Coronary artery (tissue), 2 donors: Measurements from ENCODE around the gene PLEKHG4B.

ENCODE experiments used
- DNase-seq: peaks from one replicate; pipeline ENCODE4 v3.0.0-alpha.2; 2017; ENCODE audit warnings: low spot score
- H3K27ac ChIP-seq, 2 donors: fragments of 200-600 bp; sonication (generic); one replicate each; pipeline ENCODE4 v1.5.1; 2016 to 2019
- H3K4me3 ChIP-seq: fragments of 200-600 bp; sonication (generic); 2 replicates; pipeline ENCODE4 v1.5.1; 2016; ENCODE audit warnings: mild to moderate bottlenecking, moderate library complexity
- CTCF ChIP-seq: fragments of 200-600 bp; sonication (generic); IDR thresholded peaks from one replicate; pipeline ENCODE4 v1.5.1; 2019; ENCODE audit warnings: antibody characterized with exemption

PLEKHG4B gene

DNA sequence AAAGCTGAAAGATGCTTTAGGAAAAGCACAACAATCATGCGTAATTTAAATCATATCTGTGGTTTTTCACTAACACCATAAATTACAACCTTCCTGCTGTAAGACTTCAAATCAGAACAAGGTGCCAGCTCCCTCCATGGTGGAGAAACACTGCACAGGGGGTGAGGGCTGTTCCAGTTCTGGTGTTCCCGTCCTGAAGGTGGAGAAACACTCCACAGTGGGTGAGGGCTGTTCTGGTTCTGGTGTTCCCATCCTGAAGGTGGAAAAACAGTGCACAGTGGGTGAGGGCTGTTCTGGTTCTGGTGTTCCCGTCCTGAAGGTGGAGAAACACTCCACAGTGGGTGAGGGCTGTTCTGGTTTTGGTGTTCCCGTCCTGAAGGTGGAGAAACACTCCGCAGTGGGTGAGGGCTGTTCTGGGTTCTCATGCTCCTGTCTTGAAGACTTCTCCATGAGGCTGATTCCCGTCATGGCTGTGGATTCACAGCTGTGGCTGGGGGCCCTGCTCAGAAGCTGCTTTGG is 12.9 kb downstream of the PLEKHG4B start:
- Histone ChIP-seq H3K27ac (no peak overlapping the region), H3K4me3 (no peak overlapping the region)
- TF ChIP-seq CTCF, result no peak
- no peak for DNase-seq

DNA sequence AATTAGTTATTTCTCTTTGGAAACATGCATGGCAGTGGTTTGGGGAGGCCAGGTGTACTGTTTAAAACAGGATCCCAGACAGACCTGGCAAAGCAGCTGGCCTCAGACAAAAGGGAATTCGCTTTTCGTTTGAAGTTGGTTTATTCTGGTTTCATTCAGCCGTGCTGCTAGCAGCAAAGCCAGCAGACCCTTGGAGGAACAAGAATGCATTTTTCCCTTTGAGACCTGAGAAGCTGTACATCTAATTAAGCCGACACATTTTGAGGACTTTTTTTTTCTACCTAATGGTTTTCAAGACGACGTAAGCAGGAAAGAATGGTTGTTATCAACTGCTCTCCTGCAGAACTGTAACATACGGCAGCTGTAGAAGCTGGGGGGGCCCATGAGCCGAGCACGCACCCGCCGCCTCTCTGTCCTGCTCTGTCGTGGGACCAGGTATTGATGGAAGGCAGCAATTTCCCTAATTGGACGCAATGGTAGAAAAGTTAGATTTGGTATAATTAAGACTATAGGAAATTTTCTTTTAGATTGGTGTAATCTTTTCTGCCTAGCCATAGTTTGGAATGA is 13.6 kb downstream of the PLEKHG4B start:
- H3K4me3 ChIP-seq, result no peak overlapping the region
- DNase-seq, result no peak
- no peak overlapping the region for H3K27ac ChIP-seq

GRCh38 chr5:106587-106986 is 14.6 kb downstream of the PLEKHG4B start:
- no peak for TF ChIP-seq CTCF
- no peak for DNase-seq
- Histone ChIP-seq H3K27ac (no peak overlapping the region), H3K4me3 (no peak overlapping the region)

More for the DNA sequence above, 13.6 kb downstream of the PLEKHG4B start:
- TF ChIP-seq CTCF, result no peak

DNA sequence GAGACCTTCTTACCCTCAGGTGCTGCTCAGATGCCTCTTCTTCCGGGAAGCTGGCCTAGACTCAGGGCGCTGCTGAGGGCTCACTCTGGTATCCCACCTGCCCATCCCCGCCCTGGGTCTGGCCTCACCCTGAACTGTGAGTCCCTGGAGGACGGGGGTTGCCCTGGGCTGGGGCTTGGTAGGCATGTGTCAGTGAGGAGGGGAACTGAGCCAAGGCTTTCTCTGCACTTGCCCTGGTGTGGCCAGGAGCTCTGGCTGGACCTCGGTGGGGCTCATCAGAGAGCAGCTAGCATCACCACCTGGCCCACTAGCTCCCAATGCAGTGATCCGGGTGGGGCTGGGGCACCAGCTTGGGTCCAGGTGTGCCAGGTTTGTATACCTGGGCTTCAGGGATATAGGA is 15.6 kb downstream of the PLEKHG4B start:
- H3K4me3 ChIP-seq, result no peak overlapping the region
- H3K27ac ChIP-seq, result no peak overlapping the region
- no peak for DNase-seq
- TF ChIP-seq CTCF, result no peak

DNA sequence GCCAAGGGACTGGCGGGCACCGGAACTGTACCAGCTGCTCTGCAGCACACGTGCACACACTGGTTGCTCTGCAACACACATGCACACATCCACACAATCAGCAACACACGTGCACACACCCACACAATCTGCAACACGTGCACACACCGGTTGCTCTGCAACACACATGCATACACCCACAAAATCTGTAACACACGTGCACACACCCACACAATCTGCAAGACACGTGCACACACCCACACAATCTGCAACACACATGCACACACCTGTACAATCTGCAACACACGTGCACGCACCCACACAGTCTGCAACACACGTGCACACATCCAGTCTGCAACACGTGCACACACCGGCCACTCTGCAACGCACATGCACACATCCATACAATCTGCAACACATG is 17.9 kb downstream of the PLEKHG4B start:
- H3K27ac ChIP-seq, result no peak overlapping the region
- TF ChIP-seq CTCF, result no peak
- no peak overlapping the region for H3K4me3 ChIP-seq
- no peak for DNase-seq

DNA sequence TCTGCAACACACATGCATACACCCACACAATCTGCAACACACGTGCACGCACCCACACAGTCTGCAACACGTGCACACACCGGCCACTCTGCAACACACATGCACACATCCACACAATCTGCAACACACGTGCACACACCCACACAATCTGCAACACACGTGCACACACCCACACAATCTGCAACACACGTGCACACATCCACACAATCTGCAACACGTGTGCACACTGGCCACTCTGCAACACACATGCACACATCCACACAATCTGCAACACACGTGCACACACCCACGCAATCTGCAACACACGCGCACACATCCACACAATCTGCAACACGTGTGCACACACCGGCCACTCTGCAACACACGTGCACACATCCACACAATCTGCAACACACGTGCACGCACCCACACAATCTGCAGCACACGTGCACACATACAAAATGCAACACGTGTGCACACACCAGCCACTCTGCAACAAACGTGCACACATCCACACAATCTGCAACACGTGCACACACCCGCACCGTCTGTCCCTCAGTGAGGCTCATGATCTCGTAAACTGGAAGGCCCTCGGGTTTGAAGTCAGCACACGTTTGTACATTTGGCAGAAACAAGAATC is 18.4 kb downstream of the PLEKHG4B start:
- no peak for TF ChIP-seq CTCF
- no peak for DNase-seq
- H3K4me3 ChIP-seq, result no peak overlapping the region
- H3K27ac ChIP-seq, result no peak overlapping the region

- DNase-seq, result no peak
- TF ChIP-seq CTCF, result no peak
- Histone ChIP-seq H3K27ac (no peak overlapping the region), H3K4me3 (no peak overlapping the region)
Observed at GRCh38 chr5:111171-111570, 19.2 kb downstream of the PLEKHG4B start.
